ENCODE measurements around the gene PIP5K1B. TPM values are rescaled to one million over a fixed set of nuclear protein-coding genes. Genes with fewer than 3 reads are reported as not detected.

Gene PIP5K1B
- total and polyA plus RNA-seq, 10 of the 15 experiments (the other 5 are each of a cell fraction or from before 2014, with no cell fraction given): 6.8 to 16.3 (median 10.6) TPM

- TF ChIP-seq ZSCAN29 (IDR thresholded peaks at IDR 0.05) (no peak), PBX3 (IDR thresholded peaks at IDR 0.05; ENCODE audit: insufficient replicate concordance, low read depth, low read length) (no peak), IRF4 (IDR thresholded peaks at IDR 0.05; ENCODE audit: low read depth, low read length) (0 out of 2 replicates have a peak, but pooled peaks have one; percentile 11), FOS (IDR thresholded peaks at IDR 0.05; ENCODE audit: borderline replicate concordance, extremely low read depth, insufficient read length) (no peak), ATF2 (IDR thresholded peaks at IDR 0.05; ENCODE audit: low read length) (peak; percentile 56; the same call in 1 of the 2 replicates), FOXM1 (IDR thresholded peaks at IDR 0.05; ENCODE audit: low read depth, low read length) (peak; percentile 35; the same call in 1 of the 2 replicates), CUX1 (IDR thresholded peaks at IDR 0.05; ENCODE audit: insufficient replicate concordance, low read depth, low read length) (no peak), BRCA1 (IDR thresholded peaks at IDR 0.05; ENCODE audit: low read depth, low read length) (no peak), SPI1 (IDR thresholded peaks at IDR 0.05; ENCODE audit: borderline replicate concordance, insufficient read depth, low read depth, low read length) (0 out of 2 replicates have a peak, but pooled peaks have one; percentile 30), CHD2 (IDR thresholded peaks at IDR 0.05; ENCODE audit: borderline replicate concordance, low read depth, low read length) (no peak), RUNX3 (IDR thresholded peaks at IDR 0.05; ENCODE audit: low read length) (peak; percentile 92), CEBPB (IDR thresholded peaks at IDR 0.05; ENCODE audit: borderline replicate concordance in 1 of 2, low read depth in 2 of 2, low read length in 2 of 2) (no peak), BCL3 (IDR thresholded peaks at IDR 0.05; ENCODE audit: borderline replicate concordance, insufficient read depth, low read depth, low read length, poor library complexity, severe bottlenecking) (no peak), RELB (IDR thresholded peaks at IDR 0.05; ENCODE audit: low read depth) (no peak), SMAD5 (IDR thresholded peaks at IDR 0.05; ENCODE audit: low read depth) (no peak), EGR1 (IDR thresholded peaks at IDR 0.05; ENCODE audit: borderline replicate concordance in 1 of 2, low read depth in 2 of 2, low read length in 2 of 2) (no peak), PAX5 (IDR thresholded peaks at IDR 0.05; ENCODE audit: borderline replicate concordance, low read depth, low read length) (no peak), NFIC (IDR thresholded peaks at IDR 0.05; ENCODE audit: low read depth, low read length) (peak; percentile 85)
Measured at GRCh38 chr9:68947842-68948569, 243.0 kb downstream of the PIP5K1B start (continued).
